ENCODE data around the gene MBD5.

MBD5 gene

GRCh38 chr2:148046802-148047201, 25.9 kb downstream of the MBD5 start:
- Mint-ChIP-seq H3K27ac (peak overlapping the region; percentile 5), H3K4me3 (no peak overlapping the region), H3K36me3 (ENCODE audit: low read depth) (peaks cover 5% of the 10 kb centered on the region), H3K27me3 (ENCODE audit: low read depth, poor library complexity) (no peaks in the 10 kb centered on the region), H3K4me1 (peaks cover 5% of the 10 kb centered on the region), H3K9me3 (peaks cover 4% of the 10 kb centered on the region)
- TF ChIP-seq CTCF (IDR thresholded peaks at IDR 0.05): no peak
- no peak for DNase-seq

- H3K4me1 Mint-ChIP-seq: peaks cover 12% of the 10 kb centered on the region
- H3K36me3 Mint-ChIP-seq (ENCODE audit: low read depth): peaks cover 16% of the 10 kb centered on the region
- DNase-seq: no peak
- H3K27ac Mint-ChIP-seq: peak overlapping the region; percentile 31
- TF ChIP-seq CTCF (IDR thresholded peaks at IDR 0.05): no peak
- H3K27me3 Mint-ChIP-seq (ENCODE audit: low read depth, poor library complexity): no peaks in the 10 kb centered on the region
- H3K9me3 Mint-ChIP-seq: peaks cover 11% of the 10 kb centered on the region
- H3K4me3 Mint-ChIP-seq: no peak overlapping the region
Observed at GRCh38 chr2:148048475-148049221, 27.8 kb downstream of the MBD5 start.

- Mint-ChIP-seq H3K27me3 (ENCODE audit: low read depth, poor library complexity) (no peaks in the 10 kb centered on the region), H3K27ac (no peak overlapping the region), H3K36me3 (ENCODE audit: low read depth) (peaks cover 16% of the 10 kb centered on the region), H3K9me3 (peaks cover 11% of the 10 kb centered on the region), H3K4me1 (peaks cover 12% of the 10 kb centered on the region), H3K4me3 (no peak overlapping the region)
- no peak for TF ChIP-seq CTCF (IDR thresholded peaks at IDR 0.05)
- no peak for DNase-seq
Observed at GRCh38 chr2:148049284-148049683, 28.4 kb downstream of the MBD5 start.

- no peak overlapping the region for H3K27ac Mint-ChIP-seq
- H3K36me3 Mint-ChIP-seq (ENCODE audit: low read depth): peaks cover 16% of the 10 kb centered on the region
- peaks cover 11% of the 10 kb centered on the region for H3K9me3 Mint-ChIP-seq
Observed at GRCh38 chr2:148052687-148053086, 31.8 kb downstream of the MBD5 start.

GRCh38 chr2:148058641-148059040, 37.8 kb downstream of the MBD5 start:
- H3K27me3 Mint-ChIP-seq (ENCODE audit: low read depth, poor library complexity): no peaks in the 10 kb centered on the region

More at GRCh38 chr2:148052687-148053086, 31.8 kb downstream of the MBD5 start:
- no peak for TF ChIP-seq CTCF (IDR thresholded peaks at IDR 0.05)
- no peak for DNase-seq
- no peak overlapping the region for H3K4me3 Mint-ChIP-seq
- no peaks in the 10 kb centered on the region for H3K27me3 Mint-ChIP-seq (ENCODE audit: low read depth, poor library complexity)
- peaks cover 12% of the 10 kb centered on the region for H3K4me1 Mint-ChIP-seq

More at GRCh38 chr2:148058641-148059040, 37.8 kb downstream of the MBD5 start:
- no peak for TF ChIP-seq CTCF (IDR thresholded peaks at IDR 0.05)
- Mint-ChIP-seq H3K4me3 (no peak overlapping the region), H3K36me3 (ENCODE audit: low read depth) (no peaks in the 10 kb centered on the region), H3K4me1 (no peaks in the 10 kb centered on the region), H3K9me3 (no peaks in the 10 kb centered on the region), H3K27ac (no peak overlapping the region)
- DNase-seq: no peak
